Gastrocnemius medialis (tissue), 4 donors: ENCODE results near the gene YPEL1. TPM values are rescaled to one million over a fixed set of nuclear protein-coding genes. Genes with fewer than 3 reads are reported as not detected.

Source experiments
- ATAC-seq, 2 donors: fragments of 150-250 bp; one replicate each; pipeline ENCODE4 v1.9.1; 2016
- DNase-seq, 2 donors: peaks; one replicate each; pipeline ENCODE4 v3.0.0-alpha.2; 2019
- H3K27ac ChIP-seq, 4 donors: fragments of 200-600 bp; sonication (generic); 1 replicate in 1 of 4; 2 replicates in 3 of 4; pipeline ENCODE4 v1.5.1; 2016 to 2018; ENCODE audit warnings: mild to moderate bottlenecking in 2 of 4, moderate library complexity in 1 of 4
- H3K27me3 ChIP-seq, 3 donors: fragments of 200-600 bp; sonication (generic) in 2 of 3; 1 replicate in 1 of 3; 2 replicates in 2 of 3; pipeline versions ENCODE4 v1.5.1 to v1.6.0; 2016 to 2019; ENCODE audit warnings: mild to moderate bottlenecking in 1 of 3, moderate library complexity in 1 of 3
- H3K36me3 ChIP-seq, 2 donors: fragments of 200-600 bp; sonication (generic) in 1 of 2; one replicate each; pipeline ENCODE4 v1.5.1; 2017 to 2018
- H3K4me1 ChIP-seq, 2 donors: fragments of 200-600 bp; sonication (generic) in 1 of 2; one replicate each; pipeline ENCODE4 v1.5.1; 2016 to 2017; ENCODE audit warnings: mild to moderate bottlenecking in 2 of 2
- H3K4me3 ChIP-seq, 4 donors: fragments of 200-600 bp; sonication (generic) in 3 of 4; 1 replicate in 1 of 4; 2 replicates in 3 of 4; pipeline ENCODE4 v1.5.1; 2016 to 2019; ENCODE audit warnings: mild to moderate bottlenecking in 2 of 4
- H3K9me3 ChIP-seq, 3 donors: fragments of 200-600 bp; sonication (generic) in 2 of 3; 1 replicate in 1 of 3; 2 replicates in 2 of 3; pipeline ENCODE4 v1.5.1; 2016 to 2019
- POLR2A ChIP-seq, 2 donors: fragments of 450-650 bp; IDR thresholded peaks; one replicate each; pipeline ENCODE4 v1.6.1; 2017; ENCODE audit warnings: antibody characterized with exemption in 2 of 2, mild to moderate bottlenecking in 2 of 2, moderate library complexity in 2 of 2
- in situ Hi-C, 4 donors: fragments of 200-750 bp; cut with MboI; loops; one replicate each; pipeline versions ENCODE4 v1.15.0 to v1.8.0; 2017; ENCODE audit warnings: low sequenced_read_pairs in 4 of 4
- intact Hi-C: fragments of 100-400 bp; cut with DNase I; formaldehyde crosslinking; loops from one replicate; pipeline ENCODE4 v1.15.1; 2023; ENCODE audit warnings: low total_unique reads
- total RNA-seq, 4 donors: library from RNA; depleted of rRNA; stranded (reverse); fragments of >200 nt; gene quantifications; one replicate each; pipeline versions ENCODE4 v1.1.0 to v1.2.3, GENCODE V29; 2016
- TF ChIP-seq, protein P1 (sequence below), 5 experiments: fragments of 450-650 bp in 3 of 5; fragments of 200-600 bp in 2 of 5; sonication (generic) in 2 of 5; IDR thresholded peaks in 4 of 5; conservative IDR thresholded peaks in 1 of 5; 1 replicate in 4 of 5; 2 replicates in 1 of 5; pipeline ENCODE4 v1.5.1; 2016 to 2019; ENCODE audit warnings: antibody characterized with exemption in 5 of 5, mild to moderate bottlenecking in 3 of 5, moderate library complexity in 3 of 5

Gene YPEL1
- total RNA-seq, 4 donors from 2014 or later: 23.6 to 42.1 (median 36.4) TPM

DNA sequence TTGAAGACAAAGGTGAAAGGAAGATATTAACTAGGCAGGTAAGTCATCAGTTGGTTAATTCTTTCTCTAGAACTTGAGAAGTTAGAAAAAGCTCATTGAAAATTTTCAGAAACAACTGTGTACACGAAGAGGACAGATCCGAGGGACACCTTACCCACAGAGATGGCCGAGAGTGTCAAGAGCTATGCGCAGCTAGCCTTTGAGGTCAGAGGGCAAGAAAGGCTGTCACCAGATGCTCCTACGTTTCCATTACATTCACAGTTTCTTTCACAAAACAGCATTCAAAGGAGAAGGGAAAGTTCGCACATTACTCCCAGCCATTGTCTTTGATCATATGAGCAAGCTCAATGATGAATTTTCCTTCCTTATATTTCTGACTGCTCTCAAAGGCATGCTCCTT is 34.8 kb downstream of the YPEL1 start:
- in situ Hi-C loops: no loop called here
- no peak overlapping the region for H3K27ac ChIP-seq
- DNase-seq (no peak), ATAC-seq (no peak)
- H3K9me3 ChIP-seq: no peaks in the 10 kb centered on the region
- no peaks in the 10 kb centered on the region for H3K27me3 ChIP-seq
- H3K4me3 ChIP-seq: no peak overlapping the region
- peaks cover 0 to 59% of the 10 kb centered on the region in 2 donors for H3K36me3 ChIP-seq
- intact Hi-C loops: no loop called here
- TF ChIP-seq, protein P1, sequence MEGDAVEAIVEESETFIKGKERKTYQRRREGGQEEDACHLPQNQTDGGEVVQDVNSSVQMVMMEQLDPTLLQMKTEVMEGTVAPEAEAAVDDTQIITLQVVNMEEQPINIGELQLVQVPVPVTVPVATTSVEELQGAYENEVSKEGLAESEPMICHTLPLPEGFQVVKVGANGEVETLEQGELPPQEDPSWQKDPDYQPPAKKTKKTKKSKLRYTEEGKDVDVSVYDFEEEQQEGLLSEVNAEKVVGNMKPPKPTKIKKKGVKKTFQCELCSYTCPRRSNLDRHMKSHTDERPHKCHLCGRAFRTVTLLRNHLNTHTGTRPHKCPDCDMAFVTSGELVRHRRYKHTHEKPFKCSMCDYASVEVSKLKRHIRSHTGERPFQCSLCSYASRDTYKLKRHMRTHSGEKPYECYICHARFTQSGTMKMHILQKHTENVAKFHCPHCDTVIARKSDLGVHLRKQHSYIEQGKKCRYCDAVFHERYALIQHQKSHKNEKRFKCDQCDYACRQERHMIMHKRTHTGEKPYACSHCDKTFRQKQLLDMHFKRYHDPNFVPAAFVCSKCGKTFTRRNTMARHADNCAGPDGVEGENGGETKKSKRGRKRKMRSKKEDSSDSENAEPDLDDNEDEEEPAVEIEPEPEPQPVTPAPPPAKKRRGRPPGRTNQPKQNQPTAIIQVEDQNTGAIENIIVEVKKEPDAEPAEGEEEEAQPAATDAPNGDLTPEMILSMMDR (IDR thresholded peaks at IDR 0.05 in 4 of 5, conservative IDR thresholded peaks at IDR 0.05 in 1 of 5): no peak
- no peak for TF ChIP-seq POLR2A (IDR thresholded peaks at IDR 0.05)
- peaks cover 20 to 25% of the 10 kb centered on the region in 2 donors for H3K4me1 ChIP-seq

DNA sequence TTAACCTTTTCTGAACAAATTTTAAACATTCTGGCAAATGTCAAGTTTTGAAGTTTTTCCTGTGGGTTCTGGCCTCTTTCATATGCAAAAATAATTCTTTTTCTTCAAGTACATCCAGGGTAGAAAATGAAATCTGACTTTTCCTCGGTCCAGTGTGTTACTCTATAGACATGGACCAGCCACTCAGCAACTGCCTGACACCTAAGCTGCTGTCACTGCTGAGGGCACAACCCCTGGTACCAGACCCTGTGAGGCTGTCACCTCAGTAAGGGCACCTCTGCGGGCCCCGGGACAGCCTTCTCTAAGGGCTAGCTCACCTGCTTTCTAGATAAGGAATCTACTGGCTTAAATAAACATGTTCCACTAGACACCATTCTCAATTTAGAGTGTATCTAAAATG is 36.0 kb downstream of the YPEL1 start:
- Histone ChIP-seq H3K4me3 (no peak overlapping the region), H3K9me3 (no peaks in the 10 kb centered on the region), H3K36me3 (peaks cover 0 to 65% of the 10 kb centered on the region in 2 donors), H3K27ac (peak overlapping the region in 3 of 4 donors; percentile 26 to 66 (median 54)), H3K4me1 (peaks cover 20 to 22% of the 10 kb centered on the region in 2 donors), H3K27me3 (no peaks in the 10 kb centered on the region)
- ATAC-seq (no peak), DNase-seq (no peak)
- TF ChIP-seq, protein P1 (IDR thresholded peaks at IDR 0.05 in 4 of 5, conservative IDR thresholded peaks at IDR 0.05 in 1 of 5): no peak
- TF ChIP-seq POLR2A (IDR thresholded peaks at IDR 0.05): no peak
- intact Hi-C loops: no loop called here
- in situ Hi-C loops: no loop called here

DNA sequence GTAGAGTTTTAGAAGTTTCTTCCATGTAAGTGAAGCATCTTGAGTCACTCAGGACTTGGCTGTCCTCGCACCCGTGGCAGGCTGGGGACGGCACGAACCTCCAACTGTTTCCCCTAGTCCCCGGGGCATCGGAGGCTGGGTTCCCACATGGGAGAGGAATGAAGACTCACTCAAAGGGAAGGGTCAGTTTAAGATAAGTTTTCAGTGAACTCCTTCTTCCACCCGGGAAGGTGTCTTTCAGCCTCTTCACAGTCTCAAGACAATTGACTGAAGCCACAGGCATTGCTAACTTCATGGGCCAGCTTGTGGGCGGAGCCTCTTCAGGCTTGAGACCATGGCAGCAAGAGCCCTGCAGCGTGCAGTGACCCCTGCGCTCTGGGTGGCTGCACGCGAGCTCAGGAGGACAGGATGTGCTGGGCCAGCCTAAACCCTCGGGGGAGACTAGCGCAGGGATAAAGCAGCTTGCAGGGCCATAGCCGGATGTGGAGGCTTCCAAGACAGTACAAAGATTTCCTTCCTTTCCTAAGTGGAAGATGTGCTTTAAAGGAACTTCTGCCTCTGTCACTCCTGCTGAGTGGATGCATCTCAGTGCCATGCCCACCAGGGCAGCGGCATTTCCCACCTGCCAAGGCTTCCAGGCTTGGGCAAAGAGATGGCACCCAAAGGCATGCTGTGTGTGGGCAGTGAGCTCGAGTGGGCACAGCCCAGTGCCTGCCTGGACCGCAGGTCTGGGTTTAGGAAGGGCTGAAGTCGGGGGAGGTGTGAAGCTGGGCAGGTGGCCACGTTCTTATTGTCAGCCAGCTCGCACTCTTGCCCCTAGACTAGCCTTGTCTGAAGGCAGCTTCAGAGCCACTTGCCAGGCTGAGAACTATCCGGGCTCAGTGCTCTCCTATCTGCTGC is 36.9 kb downstream of the YPEL1 start:
- in situ Hi-C loops: no loop called here
- H3K4me1 ChIP-seq: peaks cover 20 to 21% of the 10 kb centered on the region in 2 donors
- intact Hi-C loops: no loop called here
- peak overlapping the region; percentile 26 to 66 (median 42) for H3K27ac ChIP-seq
- no peak overlapping the region for H3K4me3 ChIP-seq
- DNase-seq: peak; percentile 28 to 57
- H3K36me3 ChIP-seq: peaks cover 0 to 63% of the 10 kb centered on the region in 2 donors
- H3K9me3 ChIP-seq: no peaks in the 10 kb centered on the region
- H3K27me3 ChIP-seq: no peaks in the 10 kb centered on the region
- ATAC-seq: peak; percentile 42 to 44
- no peak for TF ChIP-seq POLR2A (IDR thresholded peaks at IDR 0.05)
- TF ChIP-seq, protein P1 (IDR thresholded peaks at IDR 0.05 in 4 of 5, conservative IDR thresholded peaks at IDR 0.05 in 1 of 5): no peak

DNA sequence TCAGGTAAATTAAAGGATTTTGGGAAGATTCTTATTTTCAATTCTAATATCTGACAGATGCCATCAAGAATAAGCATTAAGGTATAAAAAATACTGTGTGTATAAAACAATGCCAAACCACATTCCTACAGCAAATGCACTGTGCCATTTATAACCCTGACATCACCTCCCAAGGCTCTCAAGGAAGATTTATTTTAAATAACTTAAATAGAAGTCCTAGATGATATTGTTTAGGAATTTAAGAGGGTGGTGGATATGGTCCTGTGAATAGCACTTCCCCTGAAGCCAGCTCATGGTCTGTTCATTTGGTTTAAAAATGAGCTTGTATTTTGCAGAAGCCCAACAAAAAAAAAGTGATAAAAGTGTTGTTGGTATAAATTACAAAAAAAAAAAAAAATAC is 37.7 kb downstream of the YPEL1 start:
- no peaks in the 10 kb centered on the region for H3K27me3 ChIP-seq
- H3K36me3 ChIP-seq: peaks cover 0 to 59% of the 10 kb centered on the region in 2 donors
- H3K4me3 ChIP-seq: no peak overlapping the region
- intact Hi-C loops (no loop called here), in situ Hi-C loops (no loop called here)
- no peaks in the 10 kb centered on the region for H3K9me3 ChIP-seq
- no peak for TF ChIP-seq POLR2A (IDR thresholded peaks at IDR 0.05)
- TF ChIP-seq, protein P1 (IDR thresholded peaks at IDR 0.05 in 4 of 5, conservative IDR thresholded peaks at IDR 0.05 in 1 of 5): no peak
- peak overlapping the region in 3 of 4 donors; percentile 22 to 66 (median 56) for H3K27ac ChIP-seq
- H3K4me1 ChIP-seq: peaks cover 20 to 21% of the 10 kb centered on the region in 2 donors
- ATAC-seq (no peak), DNase-seq (no peak)
